Adrenal gland (tissue), 12 donors: ENCODE data around the gene GALNT6. TPM values are rescaled to one million over a fixed set of nuclear protein-coding genes. Genes with fewer than 3 reads are reported as not detected.

Experiments used
- DNase-seq, 7 donors: peaks; one replicate each; pipeline ENCODE4 v3.0.0-alpha.2; 2019 to 2020
- H3K27ac ChIP-seq, 5 donors: fragments of 200-600 bp; sonication (generic) in 4 of 5; 1 replicate in 3 of 5; 2 replicates in 2 of 5; pipeline versions ENCODE4 v1.5.1 to v1.8.0; 2016 to 2020; ENCODE audit warnings: mild to moderate bottlenecking in 1 of 5
- H3K27me3 ChIP-seq: fragments of 200-600 bp; 2 replicates; pipeline ENCODE4 v1.8.0; 2021
- H3K36me3 ChIP-seq, 2 donors: fragments of 200-600 bp; replicated peaks in 1 of 2; 1 replicate in 1 of 2; 2 replicates in 1 of 2; pipeline versions ENCODE4 v1.5.1 to v1.8.0; 2018 to 2022
- H3K4me1 ChIP-seq, 2 donors: fragments of 200-600 bp; replicated peaks in 1 of 2; 1 replicate in 1 of 2; 2 replicates in 1 of 2; pipeline versions ENCODE4 v1.5.1 to v1.8.0; 2018 to 2021
- H3K4me3 ChIP-seq, 4 donors: fragments of 200-600 bp; sonication (generic) in 3 of 4; one replicate each; pipeline ENCODE4 v1.5.1; 2016 to 2018
- H3K9me3 ChIP-seq, 3 donors: fragments of 200-600 bp; sonication (generic) in 1 of 3; replicated peaks in 1 of 3; 1 replicate in 2 of 3; 2 replicates in 1 of 3; pipeline versions ENCODE4 v1.5.1 to v1.8.0; 2016 to 2021
- POLR2A ChIP-seq, 2 donors: fragments of 450-650 bp; IDR thresholded peaks; one replicate each; pipeline ENCODE4 v1.6.1; 2017; ENCODE audit warnings: antibody characterized with exemption in 2 of 2, mild to moderate bottlenecking in 2 of 2, moderate library complexity in 1 of 2
- WGBS, 4 donors: extraction: QIAGEN DNeasy Blood & Tissue Kit in 2 of 4; methylation state at CpG; one replicate each; pipeline versions ENCODE4 v1.1.5 to v1.1.7; 2013 to 2017; 5-methylcytosine and 5-hydroxymethylcytosine counted together
- intact Hi-C, 2 donors: fragments of 100-400 bp; cut with DNase I; formaldehyde crosslinking; loops; one replicate each; pipeline versions ENCODE4 v1.14.1 to v1.15.0; 2022 to 2023
- polyA plus RNA-seq, 3 donors: library from polyadenylated mRNA; stranded (reverse); fragments of 200-250 nt in 2 of 3; fragments of 350-450 nt in 1 of 3; fragmentation: Illumina TruSeq in 1 of 3; extraction: RNeasy Lipid Tissue Mini Kit (QIAGEN cat#74804) in 1 of 3; gene quantifications; one replicate each; pipeline ENCODE4 v1.2.3, GENCODE V29; 2013 to 2014
- total RNA-seq, 9 donors: library from RNA; depleted of rRNA in 4 of 9; stranded (reverse); fragments of >200 nt in 4 of 9; fragments of 120-200 nt in 1 of 9; fragmentation: NEBNext Ultra II Directional in 1 of 9; extraction: Animal tissue kit (Norgen Biotek cat#: 25700) in 1 of 9; gene quantifications; one replicate each; pipeline versions ENCODE4 v1.1.0 to v1.2.4, GENCODE V29; 2013 to 2023
- TF ChIP-seq, protein P1 (sequence below), 6 experiments: fragments of 450-650 bp in 4 of 6; fragments of 200-600 bp in 2 of 6; sonication (generic) in 1 of 6; IDR thresholded peaks; 1 replicate in 5 of 6; 2 replicates in 1 of 6; pipeline versions ENCODE4 v1.5.1 to v1.8.0; 2016 to 2021; ENCODE audit warnings: antibody characterized with exemption in 6 of 6, mild to moderate bottlenecking in 2 of 6, moderate library complexity in 1 of 6
- donor health status: healthy with polysubstance abuse.
- donor health status: Bipolar disorder and iron deficiency.
- donor health status: DM: yes; HTN: yes; CAD: no.
- donor health status: DM: no; HTN: no; CAD: no.
- donor health status: DM: no; HTN: no; CAD: no.
- donor health status: DM: yes; HTN: yes; CAD: no.

The GALNT6 gene
- total and polyA plus RNA-seq, 12 donors = 0.66 to 11.0 (median 5.1) TPM

DNA sequence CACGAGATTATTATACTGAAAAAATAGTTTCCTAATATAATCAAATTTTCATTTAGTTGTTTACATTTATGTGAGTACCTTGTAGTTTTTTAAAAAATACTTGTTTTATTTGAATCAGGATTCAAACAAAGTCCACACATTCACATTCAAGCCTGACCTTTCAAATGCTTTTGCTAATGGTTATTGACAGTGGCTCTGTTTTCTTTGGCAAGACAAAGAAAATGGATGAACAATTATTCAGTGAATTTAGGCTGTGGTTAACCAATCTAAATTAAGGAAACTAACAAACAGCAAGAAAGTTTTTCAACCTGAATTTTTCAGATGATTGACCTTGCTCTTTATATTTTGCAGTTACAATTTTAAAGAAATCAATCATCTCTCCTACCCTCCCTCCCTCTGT lies 43.1 kb upstream of the GALNT6 start:
- Histone ChIP-seq H3K36me3 (no peaks in the 10 kb centered on the region), H3K4me3 (no peak overlapping the region), H3K27ac (peak overlapping the region in 1 of 5 donors; percentile 56), H3K9me3 (no peaks in the 10 kb centered on the region), H3K4me1 (no peaks in the 10 kb centered on the region), H3K27me3 (no peaks in the 10 kb centered on the region)
- intact Hi-C loops = no loop called here
- 16 to 33% (median 26%) methylated on average over 1 of the region's 1 CpG for WGBS, 4 donors
- TF ChIP-seq, protein P1, sequence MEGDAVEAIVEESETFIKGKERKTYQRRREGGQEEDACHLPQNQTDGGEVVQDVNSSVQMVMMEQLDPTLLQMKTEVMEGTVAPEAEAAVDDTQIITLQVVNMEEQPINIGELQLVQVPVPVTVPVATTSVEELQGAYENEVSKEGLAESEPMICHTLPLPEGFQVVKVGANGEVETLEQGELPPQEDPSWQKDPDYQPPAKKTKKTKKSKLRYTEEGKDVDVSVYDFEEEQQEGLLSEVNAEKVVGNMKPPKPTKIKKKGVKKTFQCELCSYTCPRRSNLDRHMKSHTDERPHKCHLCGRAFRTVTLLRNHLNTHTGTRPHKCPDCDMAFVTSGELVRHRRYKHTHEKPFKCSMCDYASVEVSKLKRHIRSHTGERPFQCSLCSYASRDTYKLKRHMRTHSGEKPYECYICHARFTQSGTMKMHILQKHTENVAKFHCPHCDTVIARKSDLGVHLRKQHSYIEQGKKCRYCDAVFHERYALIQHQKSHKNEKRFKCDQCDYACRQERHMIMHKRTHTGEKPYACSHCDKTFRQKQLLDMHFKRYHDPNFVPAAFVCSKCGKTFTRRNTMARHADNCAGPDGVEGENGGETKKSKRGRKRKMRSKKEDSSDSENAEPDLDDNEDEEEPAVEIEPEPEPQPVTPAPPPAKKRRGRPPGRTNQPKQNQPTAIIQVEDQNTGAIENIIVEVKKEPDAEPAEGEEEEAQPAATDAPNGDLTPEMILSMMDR (IDR thresholded peaks at IDR 0.05) = no peak
- TF ChIP-seq POLR2A (IDR thresholded peaks at IDR 0.05) = no peak
- no peak for DNase-seq

DNA sequence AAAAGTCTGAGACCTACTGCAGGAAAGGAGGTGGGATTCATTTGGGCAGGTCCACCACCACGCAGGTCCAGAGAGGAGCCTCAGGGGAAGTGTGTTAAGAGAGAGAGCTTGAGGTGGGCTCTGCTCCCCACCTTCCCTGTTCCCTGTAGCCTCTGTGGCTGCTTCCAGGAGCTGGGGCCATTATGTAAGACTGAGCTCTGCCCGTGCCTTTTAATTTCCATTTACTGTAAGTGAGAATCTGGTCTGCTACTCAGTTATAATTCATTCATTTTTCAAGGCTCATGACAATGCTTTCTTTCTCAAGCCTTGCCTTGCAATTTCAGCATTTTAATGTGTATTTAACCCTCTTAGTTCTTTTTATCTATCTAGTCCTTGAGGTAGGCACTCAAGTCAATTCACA lies 41.7 kb upstream of the GALNT6 start:
- Histone ChIP-seq H3K4me3 (no peak overlapping the region), H3K4me1 (peaks cover 0 to 6% of the 10 kb centered on the region in 2 donors), H3K9me3 (no peaks in the 10 kb centered on the region), H3K27me3 (no peaks in the 10 kb centered on the region), H3K36me3 (no peaks in the 10 kb centered on the region), H3K27ac (peak overlapping the region in 1 of 5 donors; percentile 56)
- intact Hi-C loops = no loop called here
- TF ChIP-seq, protein P1 (IDR thresholded peaks at IDR 0.05) = no peak
- TF ChIP-seq POLR2A (IDR thresholded peaks at IDR 0.05) = no peak
- 54 to 68% (median 62%) methylated on average over 2 of the region's 2 CpGs for WGBS, 4 donors
- no peak for DNase-seq

DNA sequence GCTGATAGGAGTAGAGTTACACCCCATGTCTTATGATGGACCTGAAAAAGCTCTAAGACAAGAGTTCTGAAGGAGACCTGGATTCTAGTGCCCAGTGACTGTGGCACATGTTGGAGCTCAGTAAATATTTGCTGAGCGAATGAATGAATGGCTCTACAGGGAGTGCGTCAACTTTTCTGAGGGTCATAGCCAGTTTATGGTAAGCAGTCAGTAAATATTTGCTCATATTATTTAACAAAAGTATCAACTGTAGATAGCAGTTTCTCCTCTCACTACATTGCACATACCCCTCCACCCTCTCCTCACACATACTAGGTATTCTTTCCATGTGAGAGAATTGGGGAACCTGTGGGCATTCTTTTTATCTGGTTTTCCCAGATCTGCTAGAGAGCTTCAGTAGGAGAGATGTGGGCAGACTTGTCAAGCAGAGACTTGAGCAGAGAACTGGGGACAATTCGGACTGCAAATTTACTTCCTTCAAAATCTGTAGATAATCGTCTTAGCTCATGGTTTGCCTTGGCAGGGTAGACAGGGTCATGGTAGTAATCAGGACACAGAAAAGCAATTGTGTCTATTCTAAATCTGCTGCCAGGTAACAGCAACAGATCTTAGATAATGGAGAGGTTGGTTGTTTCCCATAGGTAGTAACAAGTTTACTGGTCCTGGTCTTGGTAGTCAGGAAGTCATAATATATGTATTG lies 39.1 kb upstream of the GALNT6 start:
- intact Hi-C loops = no loop called here
- H3K27me3 ChIP-seq = no peaks in the 10 kb centered on the region
- DNase-seq = no peak
- TF ChIP-seq, protein P1 (IDR thresholded peaks at IDR 0.05) = no peak
- TF ChIP-seq POLR2A (IDR thresholded peaks at IDR 0.05) = no peak
- H3K4me1 ChIP-seq = peaks cover 0 to 6% of the 10 kb centered on the region in 2 donors
- H3K36me3 ChIP-seq = no peaks in the 10 kb centered on the region
- no peak overlapping the region for H3K27ac ChIP-seq
- no peaks in the 10 kb centered on the region for H3K9me3 ChIP-seq
- WGBS, 4 donors = 56 to 60% (median 58%) methylated on average over 4 of the region's 4 CpGs
- no peak overlapping the region for H3K4me3 ChIP-seq

DNA sequence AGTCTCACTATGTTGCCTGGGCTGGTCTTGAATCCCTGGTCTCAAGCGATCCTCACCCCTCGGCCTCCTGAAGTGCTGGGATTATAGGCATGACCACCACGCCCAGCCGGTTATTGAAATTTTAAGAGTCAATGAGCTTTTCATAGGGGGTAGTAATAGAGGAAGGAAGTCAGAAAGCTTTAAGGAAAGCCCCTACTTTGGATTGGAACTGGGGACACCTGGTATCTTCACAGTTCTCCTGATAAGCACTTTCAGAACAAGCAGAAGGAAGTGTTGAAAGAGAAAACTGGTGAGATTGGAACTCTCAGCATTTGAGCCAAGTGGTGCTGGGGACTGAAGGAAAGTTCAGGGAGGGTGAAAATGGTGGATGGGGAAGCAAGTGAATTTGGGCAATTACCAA lies 38.5 kb upstream of the GALNT6 start:
- intact Hi-C loops = loop anchor here in 1 of 2 donors (5.0 to 10.0 kb wide), 2 partner anchors 395 to 443 kb away; no protein-coding TSS in a partner anchor
- no peak overlapping the region for H3K27ac ChIP-seq
- no peaks in the 10 kb centered on the region for H3K27me3 ChIP-seq
- no peak for DNase-seq
- peaks cover 4 to 12% of the 10 kb centered on the region in 2 donors for H3K4me1 ChIP-seq
- no peak overlapping the region for H3K4me3 ChIP-seq
- no peaks in the 10 kb centered on the region for H3K36me3 ChIP-seq
- WGBS, 4 donors = 95 to 98% (median 96%) methylated on average over 4 of the region's 4 CpGs
- no peaks in the 10 kb centered on the region for H3K9me3 ChIP-seq
- TF ChIP-seq, protein P1 (IDR thresholded peaks at IDR 0.05) = no peak
- TF ChIP-seq POLR2A (IDR thresholded peaks at IDR 0.05) = no peak
